Right cardiac atrium (tissue), 5 donors: ENCODE measurements around the gene NOLC1. TPM values are rescaled to one million over a fixed set of nuclear protein-coding genes. Genes with fewer than 3 reads are reported as not detected.
A peak's percentile ranks its signal among the peaks of the same experiment; 100 is the strongest.

Experiments
- ATAC-seq, 2 donors: fragments of 200-7000 bp; cut with Tn5 transposase; one replicate each; pipeline versions ENCODE4 v1.8.0 to v1.9.1; 2020; ENCODE audit warnings: moderate library complexity in 2 of 2, mild to moderate bottlenecking in 1 of 2
- DNase-seq, 3 donors: peaks; one replicate each; pipeline ENCODE4 v3.0.0-alpha.2; 2020
- H3K27ac ChIP-seq: one replicate; pipeline ENCODE4 v1.5.1; 2013; ENCODE audit warnings: mild to moderate bottlenecking, low read length, control low read depth, moderate library complexity
- H3K27me3 ChIP-seq: one replicate; pipeline ENCODE4 v1.6.1; 2013; ENCODE audit not compliant: control insufficient read depth, insufficient read depth
- H3K4me1 ChIP-seq: one replicate; pipeline ENCODE4 v1.6.1; 2013; ENCODE audit warnings: low read length; ENCODE audit not compliant: control insufficient read depth, insufficient read depth
- H3K4me3 ChIP-seq: one replicate; pipeline ENCODE4 v1.5.1; 2013; ENCODE audit warnings: low read length, control low read depth
- H3K9me3 ChIP-seq: one replicate; pipeline ENCODE4 v1.6.1; 2013; ENCODE audit warnings: low read length; ENCODE audit not compliant: control insufficient read depth
- WGBS: extraction: QIAGEN DNeasy Blood & Tissue Kit; methylation state at CpG from one replicate; pipeline ENCODE4 v1.1.7; 2013; 5-methylcytosine and 5-hydroxymethylcytosine counted together
- intact Hi-C, 4 donors: fragments of 100-400 bp; cut with DNase I; formaldehyde crosslinking; loops; one replicate each; pipeline versions ENCODE4 v1.11.0 to v1.14.0; 2022 to 2023
- polyA plus RNA-seq: library from polyadenylated mRNA; stranded (reverse); fragments of 200-250 nt; gene quantifications from one replicate; pipeline ENCODE4 v1.2.3, GENCODE V29; 2013
- total RNA-seq, 4 donors: library from RNA; stranded (reverse); fragmentation: NEBNext Ultra II Directional; extraction: Animal tissue kit (Norgen Biotek cat#: 25700); gene quantifications; one replicate each; pipeline ENCODE4 v1.2.1, GENCODE V29; 2021
- donor health status: healthy with polysubstance abuse.
- donor health status: DM: no; HTN: yes; CAD: no.
- donor health status: DM: no; HTN: no; CAD: no.
- donor health status: DM: no; HTN: yes; CAD: no; lungs with severe emphysema.
- donor health status: DM: yes; HTN: yes; CAD: no.

The NOLC1 gene
- total and polyA plus RNA-seq, 5 donors: 18.4 to 38.0 (median 30.1) TPM

- WGBS: 98% methylated on average over 1 of the region's 1 CpG
- H3K4me1 ChIP-seq: peaks cover 5% of the 10 kb centered on the region
- H3K27ac ChIP-seq: peak overlapping the region; percentile 95
- H3K4me3 ChIP-seq: no peak overlapping the region
- ATAC-seq: no peak
- DNase-seq: peak in 1 of 3 donors; percentile 18
- H3K9me3 ChIP-seq: no peaks in the 10 kb centered on the region
- H3K27me3 ChIP-seq: no peaks in the 10 kb centered on the region
- intact Hi-C loops: no loop called here
Measured at GRCh38 chr10:102122450-102122849, 29.7 kb upstream of the NOLC1 start.

- ATAC-seq: no peak
- H3K9me3 ChIP-seq: no peaks in the 10 kb centered on the region
- H3K27ac ChIP-seq: no peak overlapping the region
- H3K27me3 ChIP-seq: no peaks in the 10 kb centered on the region
- H3K4me3 ChIP-seq: no peak overlapping the region
- H3K4me1 ChIP-seq: no peaks in the 10 kb centered on the region
- intact Hi-C loops: no loop called here
- DNase-seq: no peak
- WGBS: 90% methylated on average over 3 of the region's 3 CpGs
Measured at GRCh38 chr10:102123223-102123622, 29.0 kb upstream of the NOLC1 start.

- H3K27ac ChIP-seq: no peak overlapping the region
- H3K9me3 ChIP-seq: no peaks in the 10 kb centered on the region
- DNase-seq (no peak), ATAC-seq (no peak)
- no peaks in the 10 kb centered on the region for H3K27me3 ChIP-seq
- WGBS: 94% methylated on average over 8 of the region's 8 CpGs
- peaks cover 3% of the 10 kb centered on the region for H3K4me1 ChIP-seq
- intact Hi-C loops: no loop called here
- no peak overlapping the region for H3K4me3 ChIP-seq
Measured at GRCh38 chr10:102131286-102132170, 20.7 kb upstream of the NOLC1 start.

- WGBS: 22% methylated on average over 8 of the region's 8 CpGs
- Histone ChIP-seq H3K4me3 (peak overlapping the region; percentile 89), H3K27me3 (no peaks in the 10 kb centered on the region), H3K27ac (peak overlapping the region; percentile 44), H3K9me3 (no peaks in the 10 kb centered on the region), H3K4me1 (peaks cover 3% of the 10 kb centered on the region)
- DNase-seq (no peak), ATAC-seq (no peak)
- intact Hi-C loops: no loop called here
Measured at GRCh38 chr10:102132193-102132562, 20.0 kb upstream of the NOLC1 start.

- Histone ChIP-seq H3K27ac (peak within 1 kb of the TSS; percentile 93), H3K9me3 (no peaks in the 10 kb centered on the region), H3K4me3 (peak within 1 kb of the TSS; percentile 89), H3K4me1 (peaks cover 3% of the 10 kb centered on the region), H3K27me3 (no peaks in the 10 kb centered on the region)
- ATAC-seq: peak; percentile 97
- intact Hi-C loops: no loop called here
- DNase-seq: peak; percentile 99 to 100 (median 99)
- WGBS: under 1% methylated on average over 64 of the region's 64 CpGs
Measured at GRCh38 chr10:102132563-102133372, 19.4 kb upstream of the NOLC1 start, which contains the start of gene PPRC1. PPRC1 (plus strand) TSS chr10:102133040; CDS start chr10:102133069, 29 bp downstream.

GRCh38 chr10:102133373-102134195, 18.6 kb upstream of the NOLC1 start:
- intact Hi-C loops: no loop called here
- WGBS: under 1% methylated on average over 48 of the region's 48 CpGs
- ATAC-seq (peak; percentile 63 to 78), DNase-seq (peak; percentile 85 to 90 (median 90))
- H3K27me3 ChIP-seq: no peaks in the 10 kb centered on the region
- peak overlapping the region; percentile 89 for H3K4me3 ChIP-seq
- H3K27ac ChIP-seq: peak overlapping the region; percentile 93
- peaks cover 3% of the 10 kb centered on the region for H3K4me1 ChIP-seq
- no peaks in the 10 kb centered on the region for H3K9me3 ChIP-seq

- H3K4me3 ChIP-seq: peak overlapping the region; percentile 89
- WGBS: 53% methylated on average over 2 of the region's 2 CpGs
- no peak overlapping the region for H3K27ac ChIP-seq
- no peaks in the 10 kb centered on the region for H3K9me3 ChIP-seq
- intact Hi-C loops: no loop called here
- ATAC-seq (no peak), DNase-seq (no peak)
- no peaks in the 10 kb centered on the region for H3K27me3 ChIP-seq
- peaks cover 3% of the 10 kb centered on the region for H3K4me1 ChIP-seq
Measured at GRCh38 chr10:102134416-102134815, 17.8 kb upstream of the NOLC1 start.

- ATAC-seq (no peak), DNase-seq (no peak)
- H3K9me3 ChIP-seq: no peaks in the 10 kb centered on the region
- H3K27ac ChIP-seq: no peak overlapping the region
- H3K27me3 ChIP-seq: no peaks in the 10 kb centered on the region
- peaks cover 3% of the 10 kb centered on the region for H3K4me1 ChIP-seq
- 72% methylated on average over 7 of the region's 7 CpGs for WGBS
- H3K4me3 ChIP-seq: no peak overlapping the region
- intact Hi-C loops: no loop called here
Measured at GRCh38 chr10:102135956-102136526, 16.1 kb upstream of the NOLC1 start.

GRCh38 chr10:102139281-102140110, 12.7 kb upstream of the NOLC1 start:
- Histone ChIP-seq H3K4me3 (no peak overlapping the region), H3K9me3 (no peaks in the 10 kb centered on the region), H3K27me3 (no peaks in the 10 kb centered on the region), H3K27ac (no peak overlapping the region), H3K4me1 (no peaks in the 10 kb centered on the region)
- DNase-seq (no peak), ATAC-seq (no peak)
- intact Hi-C loops: no loop called here
- 94% methylated on average over 15 of the region's 15 CpGs for whole genome bisulfite sequencing

GRCh38 chr10:102140218-102140617, 12.0 kb upstream of the NOLC1 start:
- DNase-seq: no peak
- H3K27ac ChIP-seq: no peak overlapping the region
- no peaks in the 10 kb centered on the region for H3K27me3 ChIP-seq
- no peak overlapping the region for H3K4me3 ChIP-seq
- 88% methylated on average over 4 of the region's 4 CpGs for WGBS
- no peaks in the 10 kb centered on the region for H3K9me3 ChIP-seq
- no peaks in the 10 kb centered on the region for H3K4me1 ChIP-seq
- ATAC-seq: no peak
- intact Hi-C loops: no loop called here
